Measurements from ENCODE around the gene BMAL1.
"Not testable (repeated sequence)": the region's sequence is repeated elsewhere in the genome, so short reads cannot be mapped to it uniquely, and the experiment has no call there.

The BMAL1 gene

DNA sequence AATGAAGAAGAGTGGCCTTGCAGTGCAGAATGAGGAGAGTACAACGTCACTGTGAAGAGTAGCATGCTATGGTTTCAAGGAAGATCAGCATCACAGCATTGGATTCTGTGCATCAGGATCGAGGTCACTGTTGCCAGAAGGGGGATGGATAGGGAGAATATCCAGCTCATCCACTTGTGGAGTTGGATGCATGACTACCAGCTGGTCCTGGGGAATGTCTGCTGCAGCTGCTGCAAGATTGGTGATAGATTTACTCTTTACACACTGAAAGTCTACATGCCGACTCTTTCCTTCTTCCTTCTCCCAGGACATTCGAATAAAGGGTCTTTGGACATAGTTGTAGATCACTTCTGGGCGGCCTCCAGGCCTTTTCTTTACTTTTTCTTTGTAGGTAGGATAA, 111.2 kb downstream of the BMAL1 start:
- no peak overlapping the region for H3K4me3 ChIP-seq (replicated peaks; ENCODE audit: low read depth, low read length)
- H3K36me3 ChIP-seq (ENCODE audit: control insufficient read depth, insufficient read depth, low read length), result peaks cover 4% of the 10 kb centered on the region
- no peaks in the 10 kb centered on the region for H3K27me3 ChIP-seq (replicated peaks; ENCODE audit: control insufficient read depth, insufficient read depth, low read length)
- no peak for DNase-seq (ENCODE audit: extremely low read depth, insufficient read length)
- TF ChIP-seq, protein P1, sequence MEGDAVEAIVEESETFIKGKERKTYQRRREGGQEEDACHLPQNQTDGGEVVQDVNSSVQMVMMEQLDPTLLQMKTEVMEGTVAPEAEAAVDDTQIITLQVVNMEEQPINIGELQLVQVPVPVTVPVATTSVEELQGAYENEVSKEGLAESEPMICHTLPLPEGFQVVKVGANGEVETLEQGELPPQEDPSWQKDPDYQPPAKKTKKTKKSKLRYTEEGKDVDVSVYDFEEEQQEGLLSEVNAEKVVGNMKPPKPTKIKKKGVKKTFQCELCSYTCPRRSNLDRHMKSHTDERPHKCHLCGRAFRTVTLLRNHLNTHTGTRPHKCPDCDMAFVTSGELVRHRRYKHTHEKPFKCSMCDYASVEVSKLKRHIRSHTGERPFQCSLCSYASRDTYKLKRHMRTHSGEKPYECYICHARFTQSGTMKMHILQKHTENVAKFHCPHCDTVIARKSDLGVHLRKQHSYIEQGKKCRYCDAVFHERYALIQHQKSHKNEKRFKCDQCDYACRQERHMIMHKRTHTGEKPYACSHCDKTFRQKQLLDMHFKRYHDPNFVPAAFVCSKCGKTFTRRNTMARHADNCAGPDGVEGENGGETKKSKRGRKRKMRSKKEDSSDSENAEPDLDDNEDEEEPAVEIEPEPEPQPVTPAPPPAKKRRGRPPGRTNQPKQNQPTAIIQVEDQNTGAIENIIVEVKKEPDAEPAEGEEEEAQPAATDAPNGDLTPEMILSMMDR (IDR thresholded peaks at IDR 0.05; ENCODE audit: insufficient read depth, low read length, poor library complexity, severe bottlenecking), result no peak

DNA sequence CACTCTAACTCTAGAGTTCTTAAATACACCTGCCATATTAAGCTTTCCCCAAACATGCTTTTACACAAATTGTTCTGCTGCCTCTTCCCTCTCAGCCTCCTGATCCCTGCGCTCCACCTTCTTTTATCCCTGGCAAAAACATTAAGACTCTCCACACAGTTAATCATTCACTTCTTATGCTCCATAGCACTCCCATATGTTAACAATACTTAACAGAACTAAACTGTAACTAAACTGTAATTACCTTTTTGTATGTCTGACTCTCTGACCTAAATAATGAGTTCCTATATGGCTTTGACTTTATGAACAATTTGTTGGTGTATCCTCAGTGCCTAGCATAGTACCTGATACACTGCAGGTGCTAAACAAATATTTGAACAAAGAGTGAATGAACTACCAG, 113.6 kb downstream of the BMAL1 start:
- TF ChIP-seq, protein P1 (IDR thresholded peaks at IDR 0.05; ENCODE audit: insufficient read depth, low read length, poor library complexity, severe bottlenecking), result no peak
- H3K27me3 ChIP-seq (replicated peaks; ENCODE audit: control insufficient read depth, insufficient read depth, low read length), result no peaks in the 10 kb centered on the region
- DNase-seq (ENCODE audit: extremely low read depth, insufficient read length), result no peak

DNA sequence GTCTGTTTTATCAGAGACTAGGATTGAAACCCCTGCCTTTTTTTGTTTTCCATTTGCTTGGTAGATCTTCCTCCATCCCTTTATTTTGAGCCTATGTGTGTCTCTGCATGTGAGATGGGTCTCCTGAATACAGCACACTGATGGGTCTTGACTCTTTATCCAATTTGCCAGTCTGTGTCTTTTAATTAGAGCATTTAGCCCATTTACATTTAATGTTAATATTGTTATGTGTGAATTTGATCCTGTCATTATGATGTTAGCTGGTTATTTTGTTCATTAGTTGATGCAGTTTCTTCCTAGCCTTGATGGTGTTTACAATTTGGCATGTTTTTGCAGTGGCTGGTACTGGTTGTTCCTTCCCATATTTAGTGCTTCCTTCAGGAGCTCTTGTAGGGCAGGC, 120.7 kb downstream of the BMAL1 start:
- not testable (repeated sequence) for H3K4me3 ChIP-seq (replicated peaks; ENCODE audit: low read depth, low read length); H3K27me3 ChIP-seq (replicated peaks; ENCODE audit: control insufficient read depth, insufficient read depth, low read length); DNase-seq (ENCODE audit: extremely low read depth, insufficient read length); H3K36me3 ChIP-seq (ENCODE audit: control insufficient read depth, insufficient read depth, low read length)

More for the DNA sequence above, 113.6 kb downstream of the BMAL1 start:
- H3K36me3 ChIP-seq (ENCODE audit: control insufficient read depth, insufficient read depth, low read length), result peaks cover 3% of the 10 kb centered on the region
- no peak overlapping the region for H3K4me3 ChIP-seq (replicated peaks; ENCODE audit: low read depth, low read length)

DNA sequence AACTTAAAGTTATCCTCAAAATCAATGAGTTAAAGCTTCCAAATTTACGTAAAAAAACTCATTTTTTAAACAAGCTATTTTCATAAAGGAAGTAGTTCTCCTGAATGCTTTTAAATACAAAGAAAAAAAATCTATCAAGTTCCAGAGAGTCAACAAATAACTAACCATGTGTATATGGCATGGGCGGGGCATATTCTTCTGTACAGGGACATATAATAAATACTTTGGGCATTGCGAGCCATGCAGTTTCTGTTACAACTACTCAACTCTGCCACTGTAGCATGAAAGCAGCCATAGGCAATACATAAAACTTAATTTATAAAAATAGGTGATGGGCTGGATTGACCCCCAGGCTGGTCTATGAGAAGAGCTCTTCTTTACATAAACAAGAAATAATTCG, 127.6 kb downstream of the BMAL1 start:
- TF ChIP-seq, protein P1 (IDR thresholded peaks at IDR 0.05; ENCODE audit: insufficient read depth, low read length, poor library complexity, severe bottlenecking), result no peak
- no peaks in the 10 kb centered on the region for H3K27me3 ChIP-seq (replicated peaks; ENCODE audit: control insufficient read depth, insufficient read depth, low read length)
- no peak overlapping the region for H3K4me3 ChIP-seq (replicated peaks; ENCODE audit: low read depth, low read length)
- peaks cover 4% of the 10 kb centered on the region for H3K36me3 ChIP-seq (ENCODE audit: control insufficient read depth, insufficient read depth, low read length)
- DNase-seq (ENCODE audit: extremely low read depth, insufficient read length), result no peak

DNA sequence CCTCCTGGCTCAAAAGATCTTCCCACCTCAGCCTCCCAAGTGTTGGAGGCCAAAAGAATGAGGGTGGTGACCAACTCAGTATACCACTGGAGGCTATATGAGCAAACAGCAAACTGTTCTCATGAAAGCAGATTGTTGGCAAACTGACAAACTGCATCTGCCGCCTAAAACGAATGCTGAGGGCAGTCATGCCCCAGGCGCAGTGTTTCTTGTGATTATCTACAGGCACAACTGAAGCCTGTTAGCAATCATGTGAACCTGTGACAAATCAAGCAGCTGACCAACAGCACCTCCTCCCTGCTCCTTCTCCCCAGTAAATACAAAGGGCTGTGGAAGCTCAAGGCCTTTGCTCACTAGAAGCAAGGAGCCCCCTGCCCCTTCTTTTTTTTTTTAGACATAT, 137.6 kb downstream of the BMAL1 start:
- TF ChIP-seq, protein P1 (IDR thresholded peaks at IDR 0.05; ENCODE audit: insufficient read depth, low read length, poor library complexity, severe bottlenecking), result no peak
- H3K36me3 ChIP-seq (ENCODE audit: control insufficient read depth, insufficient read depth, low read length), result peaks cover 4% of the 10 kb centered on the region

DNA sequence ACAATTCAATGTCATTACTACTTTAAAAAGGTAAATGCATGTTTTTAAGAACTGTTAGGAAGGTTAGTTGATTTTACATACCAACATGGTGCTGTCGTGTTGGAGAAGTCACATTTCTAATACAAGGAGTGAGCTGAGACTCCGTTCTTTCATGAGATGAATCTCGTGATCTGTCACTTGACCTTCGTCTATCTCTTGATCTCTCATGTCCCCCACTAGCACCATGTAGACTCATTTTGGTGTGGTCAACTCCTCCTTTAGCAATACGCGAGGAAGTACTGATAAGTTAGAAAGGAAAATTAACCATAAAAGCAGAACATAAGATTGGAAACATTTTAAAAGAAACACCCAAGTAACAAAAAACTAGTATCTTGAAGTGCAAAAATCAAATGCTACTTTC, 144.0 kb downstream of the BMAL1 start:
- no peaks in the 10 kb centered on the region for H3K36me3 ChIP-seq (ENCODE audit: control insufficient read depth, insufficient read depth, low read length)
- no peak for DNase-seq (ENCODE audit: extremely low read depth, insufficient read length)

More for the DNA sequence above, 137.6 kb downstream of the BMAL1 start:
- Histone ChIP-seq H3K4me3 (replicated peaks; ENCODE audit: low read depth, low read length) (no peak overlapping the region), H3K27me3 (replicated peaks; ENCODE audit: control insufficient read depth, insufficient read depth, low read length) (no peaks in the 10 kb centered on the region)
- no peak for DNase-seq (ENCODE audit: extremely low read depth, insufficient read length)

More for the DNA sequence above, 144.0 kb downstream of the BMAL1 start:
- no peak overlapping the region for H3K4me3 ChIP-seq (replicated peaks; ENCODE audit: low read depth, low read length)
- H3K27me3 ChIP-seq (replicated peaks; ENCODE audit: control insufficient read depth, insufficient read depth, low read length), result no peaks in the 10 kb centered on the region
- TF ChIP-seq, protein P1 (IDR thresholded peaks at IDR 0.05; ENCODE audit: insufficient read depth, low read length, poor library complexity, severe bottlenecking), result no peak

All from GM06990 (cell line).